ENCODE results near the gene PICK1.

- TF ChIP-seq POLR2A (IDR thresholded peaks at IDR 0.05; ENCODE audit: low read depth, low read length) = no peak
- no peak for TF ChIP-seq POLR2AphosphoS5 (IDR thresholded peaks at IDR 0.05; ENCODE audit: insufficient read depth, low read depth, low read length)
- TF ChIP-seq, protein P1, sequence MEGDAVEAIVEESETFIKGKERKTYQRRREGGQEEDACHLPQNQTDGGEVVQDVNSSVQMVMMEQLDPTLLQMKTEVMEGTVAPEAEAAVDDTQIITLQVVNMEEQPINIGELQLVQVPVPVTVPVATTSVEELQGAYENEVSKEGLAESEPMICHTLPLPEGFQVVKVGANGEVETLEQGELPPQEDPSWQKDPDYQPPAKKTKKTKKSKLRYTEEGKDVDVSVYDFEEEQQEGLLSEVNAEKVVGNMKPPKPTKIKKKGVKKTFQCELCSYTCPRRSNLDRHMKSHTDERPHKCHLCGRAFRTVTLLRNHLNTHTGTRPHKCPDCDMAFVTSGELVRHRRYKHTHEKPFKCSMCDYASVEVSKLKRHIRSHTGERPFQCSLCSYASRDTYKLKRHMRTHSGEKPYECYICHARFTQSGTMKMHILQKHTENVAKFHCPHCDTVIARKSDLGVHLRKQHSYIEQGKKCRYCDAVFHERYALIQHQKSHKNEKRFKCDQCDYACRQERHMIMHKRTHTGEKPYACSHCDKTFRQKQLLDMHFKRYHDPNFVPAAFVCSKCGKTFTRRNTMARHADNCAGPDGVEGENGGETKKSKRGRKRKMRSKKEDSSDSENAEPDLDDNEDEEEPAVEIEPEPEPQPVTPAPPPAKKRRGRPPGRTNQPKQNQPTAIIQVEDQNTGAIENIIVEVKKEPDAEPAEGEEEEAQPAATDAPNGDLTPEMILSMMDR (IDR thresholded peaks at IDR 0.05; ENCODE audit: extremely low read depth in 1 of 2, insufficient read depth in 1 of 2, low read depth in 1 of 2, low read length in 2 of 2) = no peak
- TF ChIP-seq MYC (IDR thresholded peaks at IDR 0.05; ENCODE audit: low read depth, low read length) = no peak
- TF ChIP-seq EZH2 (IDR thresholded peaks at IDR 0.05; ENCODE audit: borderline replicate concordance, low read depth, low read length, severe bottlenecking) = no peak
- TF ChIP-seq, protein P2, sequence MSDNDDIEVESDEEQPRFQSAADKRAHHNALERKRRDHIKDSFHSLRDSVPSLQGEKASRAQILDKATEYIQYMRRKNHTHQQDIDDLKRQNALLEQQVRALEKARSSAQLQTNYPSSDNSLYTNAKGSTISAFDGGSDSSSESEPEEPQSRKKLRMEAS (IDR thresholded peaks at IDR 0.05; ENCODE audit: insufficient read depth, insufficient read length) = no peak
Measured at GRCh38 chr22:38108561-38109319, 51.5 kb downstream of the PICK1 start.
